Central memory CD8-positive, alpha-beta T cell (primary cell): ENCODE measurements around the gene ASAP2.
"Not testable (repeated sequence)": the region's sequence is repeated elsewhere in the genome, so short reads cannot be mapped to it uniquely, and the experiment has no call there.

ENCODE experiments used
- ATAC-seq: fragments of 150-1000 bp; cut with Tn5 transposase; replicated peaks from 2 replicates; pipeline ENCODE4 v1.10.0; 2022; ENCODE audit warnings: mild to moderate bottlenecking, moderate FRiP score, moderate number of reproducible peaks; ENCODE audit not compliant: poor library complexity, severe bottlenecking; ENCODE audit errors: extremely low read depth
- DNase-seq, 2 donors: peaks; one replicate each; pipeline ENCODE4 v3.0.0; 2021; ENCODE audit warnings: low spot score in 2 of 2
- H3K27ac Mint-ChIP-seq: one replicate; pipeline ENCODE4 v1.8.0; 2022; ENCODE audit warnings: low read depth, mild to moderate bottlenecking, moderate library complexity, mixed read lengths
- H3K27me3 Mint-ChIP-seq: one replicate; pipeline ENCODE4 v1.8.0; 2022; ENCODE audit warnings: mixed read lengths
- H3K36me3 Mint-ChIP-seq: one replicate; pipeline ENCODE4 v1.8.0; 2022; ENCODE audit warnings: mild to moderate bottlenecking, moderate library complexity, mixed read lengths; ENCODE audit not compliant: insufficient read depth
- H3K4me1 Mint-ChIP-seq: one replicate; pipeline ENCODE4 v1.8.0; 2022; ENCODE audit warnings: mixed read lengths
- H3K4me3 Mint-ChIP-seq: one replicate; pipeline ENCODE4 v1.8.0; 2022; ENCODE audit warnings: mild to moderate bottlenecking, moderate library complexity, mixed read lengths
- H3K9me3 Mint-ChIP-seq: one replicate; pipeline ENCODE4 v1.8.0; 2022; ENCODE audit warnings: mixed read lengths

Gene ASAP2

GRCh38 chr2:9256570-9257043 is 50.0 kb downstream of the ASAP2 start:
- ATAC-seq = no peak
- Mint-ChIP-seq H3K4me1 (no peaks in the 10 kb centered on the region), H3K36me3 (no peaks in the 10 kb centered on the region), H3K27me3 (peaks cover 19% of the 10 kb centered on the region), H3K9me3 (no peaks in the 10 kb centered on the region), H3K27ac (no peak overlapping the region), H3K4me3 (no peak overlapping the region)
- DNase-seq = no peak

DNA sequence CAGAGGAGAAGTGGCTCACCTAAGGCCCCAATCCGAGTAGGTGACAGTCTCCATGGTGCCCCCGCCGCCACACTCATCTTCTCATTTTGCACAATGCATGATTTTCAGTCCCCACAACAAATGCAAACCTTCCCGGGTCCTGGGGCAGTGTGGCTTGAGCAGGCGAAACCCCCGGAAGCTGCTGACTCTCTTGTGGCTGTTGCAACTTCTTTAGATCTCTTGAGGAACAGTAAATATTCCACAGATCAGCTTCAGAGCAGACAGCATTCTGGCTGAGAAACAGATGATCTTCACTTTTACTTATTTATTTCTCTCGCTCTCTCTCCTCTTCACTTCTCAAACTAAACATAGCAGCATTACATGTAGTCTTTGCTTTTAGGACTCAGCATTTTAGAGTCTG is 51.9 kb downstream of the ASAP2 start:
- no peak for ATAC-seq
- H3K9me3 Mint-ChIP-seq = no peaks in the 10 kb centered on the region
- H3K4me1 Mint-ChIP-seq = no peaks in the 10 kb centered on the region
- H3K27ac Mint-ChIP-seq = no peak overlapping the region
- H3K4me3 Mint-ChIP-seq = no peak overlapping the region
- H3K36me3 Mint-ChIP-seq = no peaks in the 10 kb centered on the region
- no peak for DNase-seq
- peaks cover 21% of the 10 kb centered on the region for H3K27me3 Mint-ChIP-seq

DNA sequence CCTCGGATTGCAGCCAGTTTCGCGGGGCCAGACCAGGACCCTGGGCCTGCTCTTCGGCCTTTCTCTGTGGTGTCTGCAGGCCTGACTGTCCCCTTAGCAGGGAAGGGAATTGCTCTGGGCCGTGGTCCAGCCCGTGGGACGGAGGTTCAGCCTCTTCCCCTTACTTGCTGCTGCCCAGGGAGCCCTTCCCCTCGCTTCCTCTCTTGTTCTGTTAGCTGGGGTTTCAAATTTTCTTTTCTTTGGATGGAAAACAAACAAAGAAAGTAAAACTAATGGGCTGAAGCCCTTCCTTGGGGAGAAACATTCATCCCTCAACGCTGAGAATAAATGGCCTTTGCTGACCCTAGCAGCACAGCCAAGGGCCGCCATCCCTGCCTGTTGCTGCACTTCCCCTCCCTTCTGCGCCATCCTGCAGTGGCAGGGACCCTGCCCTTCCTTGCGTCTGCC is 52.4 kb downstream of the ASAP2 start:
- Mint-ChIP-seq H3K9me3 (no peaks in the 10 kb centered on the region), H3K27ac (no peak overlapping the region), H3K4me1 (no peaks in the 10 kb centered on the region), H3K4me3 (no peak overlapping the region), H3K36me3 (no peaks in the 10 kb centered on the region), H3K27me3 (peaks cover 26% of the 10 kb centered on the region)
- ATAC-seq (no peak), DNase-seq (no peak)

GRCh38 chr2:9260464-9260918 is 53.9 kb downstream of the ASAP2 start:
- ATAC-seq (no peak), DNase-seq (no peak)
- no peak overlapping the region for H3K4me3 Mint-ChIP-seq
- no peaks in the 10 kb centered on the region for H3K4me1 Mint-ChIP-seq
- H3K27ac Mint-ChIP-seq = no peak overlapping the region
- no peaks in the 10 kb centered on the region for H3K9me3 Mint-ChIP-seq
- peaks cover 30% of the 10 kb centered on the region for H3K27me3 Mint-ChIP-seq
- no peaks in the 10 kb centered on the region for H3K36me3 Mint-ChIP-seq

GRCh38 chr2:9261231-9261883 is 54.7 kb downstream of the ASAP2 start:
- Mint-ChIP-seq H3K36me3 (no peaks in the 10 kb centered on the region), H3K4me3 (no peak overlapping the region), H3K27ac (no peak overlapping the region), H3K4me1 (no peaks in the 10 kb centered on the region), H3K27me3 (peaks cover 30% of the 10 kb centered on the region), H3K9me3 (no peaks in the 10 kb centered on the region)
- no peak for DNase-seq
- no peak for ATAC-seq

- Mint-ChIP-seq H3K36me3 (no peaks in the 10 kb centered on the region), H3K4me1 (no peaks in the 10 kb centered on the region), H3K27me3 (peaks cover 30% of the 10 kb centered on the region), H3K9me3 (no peaks in the 10 kb centered on the region), H3K27ac (no peak overlapping the region), H3K4me3 (no peak overlapping the region)
- ATAC-seq (no peak), DNase-seq (no peak)
Measured at GRCh38 chr2:9262671-9263171, 56.1 kb downstream of the ASAP2 start.

- ATAC-seq = no peak
- no peak for DNase-seq
- Mint-ChIP-seq H3K4me1 (no peaks in the 10 kb centered on the region), H3K27me3 (peaks cover 30% of the 10 kb centered on the region), H3K36me3 (no peaks in the 10 kb centered on the region), H3K27ac (no peak overlapping the region), H3K9me3 (no peaks in the 10 kb centered on the region), H3K4me3 (no peak overlapping the region)
Measured at GRCh38 chr2:9263428-9263827, 56.8 kb downstream of the ASAP2 start.

DNA sequence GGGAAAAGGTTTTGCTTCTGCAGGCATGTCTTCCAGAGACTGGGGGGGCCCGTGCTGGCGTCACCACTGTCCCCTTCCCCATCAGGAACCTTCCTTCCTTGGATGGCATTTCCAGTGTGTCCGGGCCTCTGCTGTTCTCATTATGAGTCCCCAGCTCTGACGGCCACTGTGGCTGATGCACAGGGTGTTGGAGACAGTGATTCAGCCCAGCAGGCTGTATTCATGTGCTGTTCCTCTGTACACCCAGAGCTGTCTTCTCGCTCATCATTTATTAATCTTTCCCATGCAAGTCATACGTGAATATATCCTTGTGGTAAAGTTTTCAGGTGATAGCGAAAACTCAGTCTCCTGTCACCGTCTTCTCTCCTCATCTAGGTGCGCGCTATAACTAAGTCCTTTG is 57.7 kb downstream of the ASAP2 start:
- H3K27me3 Mint-ChIP-seq = peaks cover 30% of the 10 kb centered on the region
- no peaks in the 10 kb centered on the region for H3K9me3 Mint-ChIP-seq
- no peaks in the 10 kb centered on the region for H3K36me3 Mint-ChIP-seq
- no peak overlapping the region for H3K27ac Mint-ChIP-seq
- no peaks in the 10 kb centered on the region for H3K4me1 Mint-ChIP-seq
- H3K4me3 Mint-ChIP-seq = no peak overlapping the region
- DNase-seq (no peak), ATAC-seq (no peak)

GRCh38 chr2:9266711-9267110 is 60.1 kb downstream of the ASAP2 start:
- H3K27me3 Mint-ChIP-seq = peaks cover 25% of the 10 kb centered on the region
- ATAC-seq (no peak), DNase-seq (no peak)
- H3K9me3 Mint-ChIP-seq = no peaks in the 10 kb centered on the region
- no peak overlapping the region for H3K4me3 Mint-ChIP-seq
- H3K36me3 Mint-ChIP-seq = no peaks in the 10 kb centered on the region
- no peak overlapping the region for H3K27ac Mint-ChIP-seq
- H3K4me1 Mint-ChIP-seq = no peaks in the 10 kb centered on the region

- not testable (repeated sequence) for H3K4me1 Mint-ChIP-seq, ATAC-seq, DNase-seq, H3K27ac Mint-ChIP-seq, H3K4me3 Mint-ChIP-seq, H3K36me3 Mint-ChIP-seq, H3K9me3 Mint-ChIP-seq
- H3K27me3 Mint-ChIP-seq = peaks cover 30% of the 10 kb centered on the region
Measured at GRCh38 chr2:9267286-9267685, 60.7 kb downstream of the ASAP2 start.

DNA sequence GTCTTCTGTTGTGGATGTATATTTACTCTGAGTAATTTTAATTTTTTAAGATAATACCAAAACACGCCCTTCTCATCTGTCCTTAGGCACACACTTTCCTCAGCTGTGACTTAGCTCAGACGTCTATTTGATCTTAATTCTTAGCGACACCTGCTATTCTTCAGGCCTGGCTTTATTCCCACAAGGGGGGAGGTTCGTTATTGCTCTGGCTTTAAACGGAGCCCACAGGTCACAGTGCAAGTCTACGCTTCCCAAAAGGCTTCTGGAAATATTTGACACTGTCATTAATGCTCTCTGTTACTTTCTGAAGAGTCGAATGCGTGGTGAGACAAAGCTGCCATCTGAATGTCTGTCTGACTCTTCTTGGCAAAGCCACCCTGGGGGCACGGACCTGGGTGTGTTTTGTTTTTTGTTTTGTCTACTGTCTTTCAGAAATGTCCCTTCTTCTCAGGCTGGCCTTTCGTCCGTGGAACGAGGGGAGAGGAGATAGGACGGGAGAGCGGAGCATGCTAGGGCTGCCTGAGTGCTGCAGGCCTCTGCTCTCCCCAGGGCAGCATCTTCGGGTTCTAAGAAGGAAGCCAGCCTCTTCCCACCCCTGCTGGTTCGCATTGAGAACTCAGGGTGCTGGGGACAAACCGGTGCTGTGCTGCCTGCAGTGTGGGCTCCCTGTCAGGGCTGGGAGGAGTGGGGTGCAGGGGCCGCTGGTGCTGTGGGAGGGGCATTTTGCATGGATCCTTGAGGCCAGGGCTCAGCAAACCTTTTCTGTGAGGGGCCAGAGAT is 61.9 kb downstream of the ASAP2 start:
- Mint-ChIP-seq H3K27me3 (peaks cover 34% of the 10 kb centered on the region), H3K27ac (no peak overlapping the region), H3K4me3 (no peak overlapping the region), H3K4me1 (no peaks in the 10 kb centered on the region), H3K36me3 (no peaks in the 10 kb centered on the region), H3K9me3 (no peaks in the 10 kb centered on the region)
- DNase-seq = no peak
- ATAC-seq = no peak

GRCh38 chr2:9269295-9269694 is 62.7 kb downstream of the ASAP2 start:
- H3K27ac Mint-ChIP-seq = no peak overlapping the region

More at GRCh38 chr2:9269295-9269694, 62.7 kb downstream of the ASAP2 start:
- no peak overlapping the region for H3K4me3 Mint-ChIP-seq
- no peaks in the 10 kb centered on the region for H3K36me3 Mint-ChIP-seq
- ATAC-seq (no peak), DNase-seq (no peak)
- no peaks in the 10 kb centered on the region for H3K4me1 Mint-ChIP-seq
- no peaks in the 10 kb centered on the region for H3K9me3 Mint-ChIP-seq
- peaks cover 32% of the 10 kb centered on the region for H3K27me3 Mint-ChIP-seq
